K562 (cell line): ENCODE results near the gene PPM1F. TPM values are rescaled to one million over a fixed set of nuclear protein-coding genes. Genes with fewer than 3 reads are reported as not detected.

ENCODE experiments used
- ATAC-seq: fragments of 200-7000 bp; cut with Tn5 transposase; 3 replicates; pipeline ENCODE4 v1.9.1; 2020; ENCODE audit warnings: moderate library complexity
- BruUV-seq: library from RNA; stranded (reverse); fragments of 400-500 nt; replicated peaks from 2 replicates; lab custom pipeline; 2021; lab: Mats Ljungman, UMichigan
- CTCF ChIA-PET: fragments of 300-600 bp; formaldehyde crosslinking; extraction: SDS; loops from one replicate; lab custom pipeline; 2021; ENCODE audit warnings: low intra/inter-chr PET ratio; lab: Yijun Ruan, JAX
- POLR2A ChIA-PET: fragments of 300-600, 350-650 bp; sonication (Branson Sonifier 250); formaldehyde crosslinking; extraction: SDS; loops from one replicate; lab custom pipeline; 2021; ENCODE audit warnings: antibody characterized with exemption, inconsistent platforms; lab: Yijun Ruan, JAX
- DNase-seq, 4 experiments: peaks; one replicate each; pipeline versions ENCODE4 v3.0.0 to v3.0.0-alpha.2; 2011 to 2018; ENCODE audit warnings: low spot score in 3 of 4, mixed read lengths in 3 of 4; ENCODE audit errors: extremely low read depth in 1 of 4
- FAIRE-seq: peaks from 2 replicates; lab custom pipeline; 2011; peaks lifted over from hg19 to GRCh38; lab: Jason Lieb, UNC
- H2AFZ ChIP-seq: 2 replicates; pipeline ENCODE4 v1.6.0; 2011; ENCODE audit warnings: low read depth, low read length, control low read depth, inconsistent platforms
- H3K27ac ChIP-seq: fragments of 200-600 bp; 3 replicates; pipeline ENCODE4 v1.8.0; 2011; ENCODE audit warnings: low read depth, mild to moderate bottlenecking, control low read depth, inconsistent platforms, low read length, moderate library complexity, mixed read lengths; ENCODE audit errors: extremely low read depth
- H3K27me3 ChIP-seq, 2 experiments: fragments of 300-600 bp in 1 of 2; 2 replicates in 1 of 2; 3 replicates in 1 of 2; pipeline versions ENCODE4 v1.6.0 to v1.8.0; 2011; ENCODE audit warnings: inconsistent platforms in 2 of 2, low read length in 2 of 2, mild to moderate bottlenecking in 1 of 2, mixed read lengths in 1 of 2, moderate library complexity in 1 of 2; ENCODE audit not compliant: control insufficient read depth in 2 of 2, insufficient read depth in 2 of 2
- H3K36me3 ChIP-seq: fragments of 300-600 bp; 3 replicates; pipeline ENCODE4 v1.8.0; 2011; ENCODE audit warnings: mild to moderate bottlenecking, low read length, inconsistent platforms; ENCODE audit not compliant: control insufficient read depth, insufficient read depth
- H3K4me1 ChIP-seq, 2 experiments: fragments of 200-600 bp in 1 of 2; replicated peaks in 1 of 2; 2 replicates in 1 of 2; 3 replicates in 1 of 2; pipeline versions ENCODE4 v1.5.1 to v1.8.0; 2011; ENCODE audit warnings: inconsistent platforms in 2 of 2, low read length in 2 of 2, mild to moderate bottlenecking in 1 of 2, mixed read lengths in 1 of 2, moderate library complexity in 1 of 2; ENCODE audit not compliant: control insufficient read depth in 2 of 2, insufficient read depth in 2 of 2
- H3K4me2 ChIP-seq: 2 replicates; pipeline ENCODE4 v1.6.1; 2011; ENCODE audit warnings: low read length, control low read depth, inconsistent platforms, mixed read lengths; ENCODE audit not compliant: insufficient read depth
- H3K4me3 ChIP-seq: fragments of 200-600 bp; sonication (generic), shearing (Covaris generic); 2 replicates; pipeline ENCODE4 v1.5.1; 2016; ENCODE audit warnings: control low read depth, inconsistent platforms
- H3K79me2 ChIP-seq: fragments of 200-600 bp; 3 replicates; pipeline ENCODE4 v1.8.0; 2011; ENCODE audit warnings: low read length, inconsistent platforms; ENCODE audit not compliant: control insufficient read depth, insufficient read depth
- H3K9ac ChIP-seq, 2 experiments: 2 replicates each; pipeline versions ENCODE4 v1.6.0 to v1.6.1; 2011; ENCODE audit warnings: low read depth in 2 of 2, low read length in 2 of 2, control low read depth in 1 of 2, inconsistent platforms in 1 of 2, mild to moderate bottlenecking in 1 of 2, mixed read lengths in 1 of 2; ENCODE audit not compliant: insufficient read depth in 1 of 2
- H3K9me1 ChIP-seq: one replicate; pipeline ENCODE4 v1.6.0; 2011; ENCODE audit warnings: inconsistent platforms, mild to moderate bottlenecking, low read length, moderate library complexity; ENCODE audit not compliant: control insufficient read depth, insufficient read depth
- H3K9me3 ChIP-seq: replicated peaks from 2 replicates; pipeline ENCODE4 v1.5.1; 2011; ENCODE audit warnings: low read depth, low read length, inconsistent platforms; ENCODE audit not compliant: control insufficient read depth, insufficient read depth
- H4K20me1 ChIP-seq: replicated peaks from 2 replicates; pipeline ENCODE4 v1.6.1; 2011; ENCODE audit warnings: low read length, inconsistent platforms, mixed read lengths; ENCODE audit not compliant: control insufficient read depth, insufficient read depth
- MLX ChIP-seq, 2 experiments: fragments of 450-650 bp in 1 of 2; sonication (generic) in 1 of 2; formaldehyde crosslinking; conservative IDR thresholded peaks; 2 replicates each; pipeline versions ENCODE4 v1.4.0 to v1.8.1; 2020 to 2022; ENCODE audit warnings: mild to moderate bottlenecking in 1 of 2, missing genetic modification reagents in 1 of 2
- NFE2 ChIP-seq: IDR thresholded peaks from 2 replicates; pipeline ENCODE4 v1.6.1; 2014; ENCODE audit warnings: antibody characterized with exemption, low read depth
- SIX5 ChIP-seq, 2 experiments: IDR thresholded peaks; 2 replicates each; pipeline ENCODE4 v1.6.1; 2011; ENCODE audit warnings: low read length in 2 of 2, borderline replicate concordance in 1 of 2, low read depth in 1 of 2, mild to moderate bottlenecking in 1 of 2, moderate library complexity in 1 of 2; ENCODE audit not compliant: insufficient read depth in 1 of 2
- SPI1 ChIP-seq: IDR thresholded peaks from 2 replicates; pipeline ENCODE4 v1.6.1; 2011; ENCODE audit warnings: low read depth, low read length, control low read depth, borderline replicate concordance
- SRSF1 ChIP-seq: fragments of 200-400 bp; formaldehyde crosslinking; IDR thresholded peaks from 2 replicates; pipeline ENCODE4 v1.6.1; 2017; ENCODE audit warnings: mild to moderate bottlenecking, low read depth, low read length, moderate library complexity
- ZNF354B ChIP-seq: fragments of 250-450 bp; sonication (Bioruptor Pico); IDR thresholded peaks from 2 replicates; pipeline ENCODE4 v1.4.0; 2020
- WGBS: fragments of 100-300 bp; shearing (Covaris generic); methylation state at CpG from one replicate; pipeline ENCODE4 v1.1.6; 2016; ENCODE audit warnings: low coverage, mixed read lengths; ENCODE audit not compliant: insufficient coverage; ENCODE audit errors: missing lambda C conversion rate; 5-methylcytosine and 5-hydroxymethylcytosine counted together
- in situ Hi-C: fragments of 300-500 bp; cut with MboI; formaldehyde crosslinking; loops from 4 replicates; pipeline ENCODE4 v1.15.0; 2018; ENCODE audit warnings: inconsistent platforms, mixed read lengths
- intact Hi-C: fragments of 100-400 bp; cut with micrococcal nuclease; formaldehyde crosslinking; loops from 2 replicates; pipeline ENCODE4 v1.14.2; 2022
- polyA plus RNA-seq, 8 experiments: library from polyadenylated mRNA; depleted of rRNA in 4 of 8; stranded (reverse) in 5 of 8; unstranded in 3 of 8; fragments of >200 nt; fragmentation: Nextera tagmentation in 2 of 8; fragmentation: Illumina TruSeq in 1 of 8; extraction: Ambion mirVana in 2 of 8; extraction: Trizol in 1 of 8; gene quantifications; 2 replicates each; pipeline versions ENCODE4 v1.2.1 to v1.2.3, GENCODE V29; 2011 to 2014; ENCODE audit warnings: inconsistent platforms in 1 of 8, missing spikeins in 1 of 8
- total RNA-seq, 7 experiments: library from RNA; depleted of rRNA in 6 of 7; stranded (reverse); fragments of >200 nt in 6 of 7; fragmentation: Illumina TruSeq in 2 of 7; extraction: Trizol in 2 of 7; gene quantifications; 2 replicates each; pipeline versions ENCODE4 v1.2.1 to v1.2.3, GENCODE V29; 2011 to 2021; ENCODE audit warnings: low replicate concordance in 1 of 7
- TF ChIP-seq, protein P1 (sequence below), 2 experiments: fragments of 200-800 bp in 1 of 2; sonication (Bioruptor generic) in 1 of 2; sonication (generic) in 1 of 2; formaldehyde crosslinking in 1 of 2; IDR thresholded peaks in 1 of 2; conservative IDR thresholded peaks in 1 of 2; 2 replicates each; pipeline versions ENCODE4 v1.5.0 to v1.6.1; 2016 to 2020; ENCODE audit warnings: missing compliant biosample characterization in 1 of 2, missing genetic modification characterization in 1 of 2, missing genetic modification reagents in 1 of 2

The PPM1F gene
- total and polyA plus RNA-seq, 9 of the 15 experiments (the other 6 are each of a cell fraction or from before 2014, with no cell fraction given), result 2.1 to 159 (median 64.0) TPM

DNA sequence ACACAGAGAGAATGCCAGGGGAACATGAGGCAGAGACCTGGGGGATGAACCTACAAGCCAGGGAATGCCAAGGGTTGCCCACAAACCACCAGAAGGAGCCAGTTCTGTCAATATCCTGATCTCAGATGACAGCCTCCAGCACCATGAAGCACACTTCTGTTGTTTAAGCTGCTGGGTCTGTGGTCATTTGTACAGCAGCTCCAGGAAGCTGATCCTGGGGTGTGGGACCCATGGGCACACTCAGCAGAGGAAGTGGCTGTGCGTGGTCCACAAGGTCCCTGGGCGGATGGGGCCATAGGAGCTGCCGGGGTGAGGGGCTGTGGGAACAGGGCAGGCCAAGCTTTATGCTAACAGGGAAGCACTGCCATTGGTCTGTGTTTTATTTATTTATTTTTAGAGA, 12.1 kb downstream of the PPM1F start:
- Histone ChIP-seq H3K79me2 (peaks cover 4% of the 10 kb centered on the region; the same call in 1 of the 3 replicates), H4K20me1 (peaks cover 15% of the 10 kb centered on the region; the same call in 1 of the 2 replicates), H3K4me1 (peaks cover 12 to 51% of the 10 kb centered on the region in 2 experiments), H2AFZ (no peak overlapping the region), H3K4me2 (no peak overlapping the region), H3K4me3 (no peak overlapping the region), H3K36me3 (peaks cover 86% of the 10 kb centered on the region), H3K27me3 (no peaks in the 10 kb centered on the region), H3K9me3 (no peaks in the 10 kb centered on the region), H3K9ac (peak overlapping the region in 1 of 2 experiments; percentile 46; a peak in 2 of 4 replicates), H3K27ac (no peak overlapping the region), H3K9me1 (peaks cover 8% of the 10 kb centered on the region)
- no peak for DNase-seq
- no peak for FAIRE-seq
- 86% methylated on average over 3 of the region's 3 CpGs for WGBS
- POLR2A ChIA-PET, result interaction anchor here (0.6 to 49.7 kb wide), 12 partner anchors 7 to 239 kb away, joined by 3 to 1041 read pairs (median 4); partner anchors contain the start of gene PPM1F
- no TSS peak for BruUV-seq
- CTCF ChIA-PET, result interaction anchor here (9.2 kb wide), 1 partner anchor 228 kb away, joined by 609 read pairs; no protein-coding TSS in a partner anchor
- TF ChIP-seq ZNF354B, result no peak
- TF ChIP-seq NFE2, result no peak
- 0 out of 4 replicates have a peak, but pooled peaks of 1 of the 2 experiments have one; percentile 9 for TF ChIP-seq SIX5 (IDR thresholded peaks at IDR 0.05; ENCODE audit: borderline replicate concordance in 1 of 2, insufficient read depth in 1 of 2, low read depth in 1 of 2, low read length in 2 of 2)
- peak; percentile 50; the same call in 1 of the 2 replicates for TF ChIP-seq SPI1
- TF ChIP-seq SRSF1, result no peak
- TF ChIP-seq MLX (CRISPR knock-in tag; conservative IDR thresholded peaks at IDR 0.05), result 0 out of 4 replicates have a peak, but pooled peaks of 1 of the 2 experiments have one; percentile 46
- TF ChIP-seq, protein P1, sequence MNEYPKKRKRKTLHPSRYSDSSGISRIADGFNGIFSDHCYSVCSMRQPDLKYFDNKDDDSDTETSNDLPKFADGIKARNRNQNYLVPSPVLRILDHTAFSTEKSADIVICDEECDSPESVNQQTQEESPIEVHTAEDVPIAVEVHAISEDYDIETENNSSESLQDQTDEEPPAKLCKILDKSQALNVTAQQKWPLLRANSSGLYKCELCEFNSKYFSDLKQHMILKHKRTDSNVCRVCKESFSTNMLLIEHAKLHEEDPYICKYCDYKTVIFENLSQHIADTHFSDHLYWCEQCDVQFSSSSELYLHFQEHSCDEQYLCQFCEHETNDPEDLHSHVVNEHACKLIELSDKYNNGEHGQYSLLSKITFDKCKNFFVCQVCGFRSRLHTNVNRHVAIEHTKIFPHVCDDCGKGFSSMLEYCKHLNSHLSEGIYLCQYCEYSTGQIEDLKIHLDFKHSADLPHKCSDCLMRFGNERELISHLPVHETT (CRISPR knock-in tag; conservative IDR thresholded peaks at IDR 0.05 in 1 of 2, IDR thresholded peaks at IDR 0.05 in 1 of 2), result no peak
- intact Hi-C loops (no loop called here), in situ Hi-C loops (loop anchor here (25.0 kb wide), 3 partner anchors 403 to 803 kb away; partner anchors contain the start of gene HIC2)
- no peak for ATAC-seq
